ENCODE measurements around the gene NLK. TPM values are rescaled to one million over a fixed set of nuclear protein-coding genes. Genes with fewer than 3 reads are reported as not detected.
"Not testable (repeated sequence)": the region's sequence is repeated elsewhere in the genome, so short reads cannot be mapped to it uniquely, and the experiment has no call there.

The NLK gene
- polyA plus RNA-seq, 5 donors, result 17.9 to 22.6 (median 19.7) TPM

DNA sequence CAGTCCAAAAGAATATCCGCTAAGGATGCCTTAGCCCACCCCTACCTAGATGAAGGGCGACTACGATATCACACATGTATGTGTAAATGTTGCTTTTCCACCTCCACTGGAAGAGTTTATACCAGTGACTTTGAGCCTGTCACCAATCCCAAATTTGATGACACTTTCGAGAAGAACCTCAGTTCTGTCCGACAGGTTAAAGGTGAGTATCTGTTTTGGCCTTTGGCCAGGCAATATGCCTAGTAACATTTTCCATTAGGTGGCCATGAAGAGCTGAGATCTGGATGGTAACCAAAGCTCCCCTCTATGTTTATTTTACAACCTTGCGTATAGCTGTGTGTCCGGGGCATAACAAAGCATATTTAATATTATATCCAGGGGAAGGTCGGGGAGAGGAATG lies 148.5 kb downstream of the NLK start:
- DNase-seq, result no peak

- DNase-seq, result no peak
Observed at GRCh38 chr17:28193241-28193640, 150.8 kb downstream of the NLK start.

DNA sequence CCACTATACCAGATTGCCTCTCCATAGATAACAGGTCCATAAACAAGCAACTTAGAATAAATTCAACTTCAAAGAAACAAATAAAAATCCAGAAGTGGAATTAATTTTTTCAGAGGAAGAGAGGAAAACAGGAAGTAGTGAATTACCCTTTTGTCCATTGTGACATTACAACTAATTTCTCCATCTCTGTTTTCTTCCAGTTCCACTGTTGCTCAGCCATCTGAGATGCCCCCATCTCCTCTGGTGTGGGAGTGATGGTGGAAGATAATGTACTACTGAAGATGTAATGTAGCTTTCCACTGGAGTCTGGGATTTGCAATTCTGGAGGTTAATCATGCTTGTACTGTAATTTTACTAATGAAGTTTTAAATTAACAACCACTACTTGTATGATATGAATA lies 151.9 kb downstream of the NLK start:
- no peak for DNase-seq

GRCh38 chr17:28196636-28197035 lies 154.2 kb downstream of the NLK start:
- no peak for DNase-seq

DNA sequence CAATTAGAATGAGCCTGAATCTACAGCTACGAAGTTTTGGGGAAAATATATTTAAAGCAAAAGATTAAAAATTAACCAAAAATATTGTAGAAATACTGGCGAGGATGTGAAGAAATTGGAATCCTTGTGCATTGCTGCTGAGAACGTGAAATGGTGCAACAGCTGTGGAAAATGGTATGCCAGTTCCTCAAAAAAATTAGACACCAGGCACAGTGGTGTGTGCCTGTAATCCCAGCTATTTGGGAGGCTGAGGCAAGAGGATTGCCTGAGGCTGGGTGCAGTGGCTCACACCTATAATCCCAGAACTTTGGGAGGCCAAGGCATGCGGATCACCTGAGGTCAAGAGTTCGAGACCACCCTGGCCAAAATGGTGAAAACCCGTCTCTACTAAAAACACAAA lies 156.6 kb downstream of the NLK start:
- no peak for DNase-seq

- no peak for DNase-seq
Observed at GRCh38 chr17:28199728-28200127, 157.3 kb downstream of the NLK start.

- DNase-seq, result no peak
Observed at GRCh38 chr17:28201315-28201714, 158.8 kb downstream of the NLK start.

DNA sequence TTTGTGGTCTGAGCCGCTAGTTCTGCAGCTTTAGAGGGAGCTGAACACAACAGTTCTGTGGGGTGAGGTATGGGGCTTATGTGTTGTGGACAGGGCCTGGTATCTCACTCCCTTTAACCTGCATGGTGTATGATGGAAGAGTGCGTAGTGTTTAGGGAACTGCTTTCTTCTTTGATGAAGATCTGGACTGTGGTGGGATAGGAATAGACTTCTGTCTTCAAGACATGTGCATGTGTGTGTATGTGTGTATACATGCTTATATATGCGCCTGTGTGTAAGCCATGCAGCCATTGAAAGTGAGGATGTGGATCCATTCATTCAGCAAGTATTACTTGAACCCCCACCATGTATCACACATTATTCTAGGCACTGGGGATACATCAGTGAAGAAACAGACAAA lies 161.8 kb downstream of the NLK start:
- no peak for DNase-seq

DNA sequence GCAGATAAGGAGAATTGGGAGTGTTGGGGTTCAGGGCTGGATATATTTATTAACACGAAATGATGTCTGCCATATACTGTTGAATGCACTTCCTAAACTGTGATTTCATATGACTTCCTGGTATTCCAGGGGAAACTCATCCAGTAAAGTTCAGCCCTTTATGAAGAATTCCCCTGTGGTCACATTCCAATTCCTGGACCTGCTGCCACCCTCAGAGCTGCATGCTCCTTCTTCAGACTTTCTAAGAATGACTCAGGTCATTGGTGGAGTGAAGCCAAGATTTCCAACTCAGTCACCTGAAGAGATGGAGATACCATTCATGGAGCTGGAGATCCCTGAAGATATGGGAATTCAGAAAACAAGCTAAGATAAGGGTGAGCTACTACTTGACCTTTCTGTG lies 162.3 kb downstream of the NLK start:
- DNase-seq, result no peak

- no peak for DNase-seq
Observed at GRCh38 chr17:28206292-28206691, 163.8 kb downstream of the NLK start.

DNA sequence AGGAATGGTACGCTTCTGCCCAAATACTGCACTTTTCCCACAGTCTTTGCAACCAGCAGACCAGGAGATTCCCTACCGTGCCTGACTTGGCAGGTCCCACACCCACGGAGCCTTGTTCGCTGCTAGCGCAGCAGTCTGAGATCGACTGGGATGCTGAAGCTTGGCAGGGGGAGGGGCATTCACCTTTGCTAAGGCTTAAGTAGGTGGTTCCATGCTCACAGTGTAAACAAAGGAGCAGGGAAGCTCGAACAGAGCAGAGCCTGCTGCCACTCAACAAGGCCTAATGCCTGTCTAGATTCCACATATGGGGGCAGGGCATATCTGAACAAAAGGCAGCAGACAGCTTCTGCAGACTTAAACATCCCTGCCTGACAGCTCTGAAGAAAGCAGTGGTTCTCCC lies 169.3 kb downstream of the NLK start:
- no peak for DNase-seq

- not testable (repeated sequence) for DNase-seq
Observed at GRCh38 chr17:28213578-28213977, 171.1 kb downstream of the NLK start.

DNA sequence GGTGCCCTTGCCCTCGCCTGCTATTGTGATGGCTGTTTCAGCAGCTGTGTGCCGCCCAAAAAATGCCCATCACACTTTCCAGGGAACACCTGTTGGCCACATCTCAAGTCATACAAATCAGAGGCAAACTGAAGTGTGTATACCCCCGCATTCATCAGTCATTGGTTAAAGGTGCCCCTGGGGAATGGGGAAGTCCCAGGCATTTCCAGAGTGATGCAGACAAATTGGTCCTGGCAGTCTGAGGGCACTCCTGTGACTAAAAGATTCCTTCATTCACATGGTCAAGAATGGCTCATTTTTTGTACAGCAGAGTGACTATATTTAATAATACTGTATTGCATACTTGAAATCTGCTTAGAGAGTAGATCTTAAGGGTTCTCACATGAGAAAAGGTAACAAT lies 173.6 kb downstream of the NLK start:
- DNase-seq, result no peak

GRCh38 chr17:28216528-28216927 lies 174.1 kb downstream of the NLK start:
- no peak for DNase-seq

GRCh38 chr17:28219771-28220170 lies 177.3 kb downstream of the NLK start:
- no peak for DNase-seq

- no peak for DNase-seq
Observed at GRCh38 chr17:28221751-28222414, 179.4 kb downstream of the NLK start.

GRCh38 chr17:28225271-28225670 lies 182.8 kb downstream of the NLK start:
- DNase-seq, result no peak

GRCh38 chr17:28225867-28226266 lies 183.4 kb downstream of the NLK start:
- no peak for DNase-seq

DNA sequence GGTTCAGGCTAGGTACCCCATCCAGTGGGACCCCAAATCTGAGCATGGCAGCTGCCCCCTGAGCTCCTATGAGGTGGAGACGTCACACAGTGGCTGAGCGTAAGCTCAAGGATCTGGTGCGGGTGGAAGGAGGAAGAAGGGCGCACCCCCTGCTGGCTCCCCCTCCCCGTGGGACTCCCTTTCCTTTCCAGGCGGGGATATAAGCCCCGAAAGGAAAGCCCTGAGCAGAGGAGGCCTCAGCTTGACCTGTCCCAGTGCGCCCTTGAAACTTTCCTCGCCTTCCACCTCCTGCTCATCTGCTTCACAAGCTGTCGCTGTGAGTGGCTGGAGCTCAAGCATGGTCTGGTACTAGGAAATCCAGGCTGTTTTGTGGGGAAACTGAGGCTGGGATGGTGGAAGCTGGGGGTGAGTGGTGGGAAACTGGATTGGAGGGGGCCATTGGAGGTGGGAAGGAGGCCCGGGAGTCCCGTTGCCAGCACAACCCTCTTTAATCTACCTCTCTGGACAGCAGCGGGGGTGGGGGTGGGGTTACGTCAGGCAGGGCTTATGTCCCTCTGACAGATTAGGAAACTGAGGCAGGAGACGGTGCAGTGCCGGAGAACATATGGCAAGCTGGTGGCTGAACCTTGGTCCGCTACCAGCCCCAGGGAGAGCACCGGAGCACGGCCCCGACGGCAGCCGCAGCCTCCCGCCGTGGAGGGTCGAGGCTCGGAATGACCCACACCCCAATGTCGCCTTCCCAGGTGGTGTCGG lies 184.3 kb downstream of the NLK start:
- DNase-seq, result no peak

- peak; percentile 50 to 64 for DNase-seq
Observed at GRCh38 chr17:28227316-28228108, 185.0 kb downstream of the NLK start.

DNA sequence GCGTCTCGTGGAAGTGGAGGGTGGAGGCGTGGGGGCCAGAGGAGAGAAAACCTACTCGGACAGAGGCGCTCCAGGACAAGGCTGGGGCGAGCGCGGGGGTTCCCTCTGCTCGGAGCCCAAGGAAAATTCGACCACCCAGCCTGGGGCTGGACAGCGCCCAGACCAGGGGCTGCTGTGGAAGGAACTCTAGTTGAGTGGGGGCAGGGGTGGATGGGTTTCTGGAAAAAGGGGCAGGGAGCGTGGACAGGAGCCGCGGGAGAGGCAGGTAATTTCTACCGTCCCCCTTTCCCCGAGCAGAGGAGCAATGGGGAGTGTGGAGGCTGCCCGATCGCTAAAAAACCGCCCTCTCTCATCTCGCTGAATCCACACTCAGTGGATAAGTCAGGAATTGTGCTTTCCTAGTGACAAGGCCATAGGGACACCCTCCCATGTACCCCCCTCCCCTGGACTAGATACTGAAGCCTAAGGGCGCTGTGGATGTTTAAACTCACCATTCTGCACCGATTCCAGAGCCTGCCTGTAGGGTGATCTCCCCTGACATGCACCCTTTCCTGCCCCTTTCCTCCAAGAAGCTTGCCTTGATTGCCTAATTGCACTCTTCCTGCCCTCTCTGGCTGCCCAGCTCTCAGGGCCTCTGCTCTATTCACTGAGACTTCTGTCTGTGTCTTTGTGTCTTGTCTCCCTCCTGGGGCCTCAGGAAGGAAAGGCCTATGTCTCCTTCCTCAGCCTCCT lies 185.8 kb downstream of the NLK start:
- DNase-seq, result no peak
